NCI-H526 (cell line): ENCODE results near the gene STX12.
"Not testable (repeated sequence)": the region's sequence is repeated elsewhere in the genome, so short reads cannot be mapped to it uniquely, and the experiment has no call there.

Experiments used
- DNase-seq, 2 experiments: peaks; one replicate each; lab custom pipeline; 2025; lab: John Stamatoyannopoulos, UW

The STX12 gene

GRCh38 chr1:27868932-27869718 lies 96.1 kb downstream of the STX12 start:
- no peak for DNase-seq

- no peak for DNase-seq
Observed at GRCh38 chr1:27869719-27870085, 96.7 kb downstream of the STX12 start.

GRCh38 chr1:27871076-27871475 lies 98.1 kb downstream of the STX12 start:
- not testable (repeated sequence) for DNase-seq

GRCh38 chr1:27872059-27872801 lies 99.2 kb downstream of the STX12 start, which contains the start of gene THEMIS2:
Gene THEMIS2, plus strand, starts transcription at chr1:27872544. Its CDS starts 28 bp downstream, at chr1:27872572.
- peak in 1 of 2 experiments; percentile 71 for DNase-seq

GRCh38 chr1:27872802-27873551 lies 100.0 kb downstream of the STX12 start:
- peak in 1 of 2 experiments; percentile 34 for DNase-seq

GRCh38 chr1:27873671-27874384 lies 100.8 kb downstream of the STX12 start:
- DNase-seq, result no peak
